ENCODE data around the gene USP40. TPM values are rescaled to one million over a fixed set of nuclear protein-coding genes. Genes with fewer than 3 reads are reported as not detected.

Gene USP40
- total RNA-seq, 2 donors from 2014 or later: 11.6 to 12.5 TPM

- Histone ChIP-seq H3K9me3 (no peaks in the 10 kb centered on the region), H3K27me3 (no peaks in the 10 kb centered on the region), H3K4me3 (no peak overlapping the region), H3K4me1 (peaks cover 0 to 13% of the 10 kb centered on the region in 2 donors), H3K36me3 (peaks cover 71% of the 10 kb centered on the region), H3K27ac (no peak overlapping the region)
- DNase-seq (ENCODE audit: low spot score): no peak
- no peak for TF ChIP-seq CTCF (IDR thresholded peaks at IDR 0.05)
Measured at GRCh38 chr2:233486778-233487552, 79.6 kb downstream of the USP40 start.

GRCh38 chr2:233486357-233486756 lies 80.2 kb downstream of the USP40 start:
- H3K9me3 ChIP-seq: no peaks in the 10 kb centered on the region
- no peaks in the 10 kb centered on the region for H3K27me3 ChIP-seq
- H3K4me1 ChIP-seq: peaks cover 0 to 13% of the 10 kb centered on the region in 2 donors
- no peak overlapping the region for H3K4me3 ChIP-seq
- TF ChIP-seq CTCF (IDR thresholded peaks at IDR 0.05): no peak
- H3K27ac ChIP-seq: no peak overlapping the region
- H3K36me3 ChIP-seq: peaks cover 71% of the 10 kb centered on the region
- no peak for DNase-seq (ENCODE audit: low spot score)

- no peak overlapping the region for H3K27ac ChIP-seq
- peaks cover 0 to 13% of the 10 kb centered on the region in 2 donors for H3K4me1 ChIP-seq
- H3K4me3 ChIP-seq: no peak overlapping the region
- no peaks in the 10 kb centered on the region for H3K9me3 ChIP-seq
- no peaks in the 10 kb centered on the region for H3K27me3 ChIP-seq
- no peak for TF ChIP-seq CTCF (IDR thresholded peaks at IDR 0.05)
- no peak for DNase-seq (ENCODE audit: low spot score)
- peaks cover 71% of the 10 kb centered on the region for H3K36me3 ChIP-seq
Measured at GRCh38 chr2:233485726-233486125, 80.9 kb downstream of the USP40 start.

GRCh38 chr2:233482616-233483015 lies 84.0 kb downstream of the USP40 start:
- Histone ChIP-seq H3K4me3 (no peak overlapping the region), H3K36me3 (peaks cover 61% of the 10 kb centered on the region), H3K27me3 (no peaks in the 10 kb centered on the region), H3K4me1 (peaks cover 0 to 12% of the 10 kb centered on the region in 2 donors), H3K9me3 (no peaks in the 10 kb centered on the region), H3K27ac (no peak overlapping the region)
- DNase-seq (ENCODE audit: low spot score): no peak
- TF ChIP-seq CTCF (IDR thresholded peaks at IDR 0.05): no peak

- H3K27ac ChIP-seq: no peak overlapping the region
- peaks cover 60% of the 10 kb centered on the region for H3K36me3 ChIP-seq
- no peaks in the 10 kb centered on the region for H3K27me3 ChIP-seq
- no peak for TF ChIP-seq CTCF (IDR thresholded peaks at IDR 0.05)
- DNase-seq (ENCODE audit: low spot score): no peak
- H3K4me3 ChIP-seq: no peak overlapping the region
- no peaks in the 10 kb centered on the region for H3K9me3 ChIP-seq
- H3K4me1 ChIP-seq: peaks cover 0 to under 1% of the 10 kb centered on the region in 2 donors
Measured at GRCh38 chr2:233481368-233482142, 85.0 kb downstream of the USP40 start.

Data from right atrium auricular region (tissue), 2 donors.